NCI-H2227 (cell line): ENCODE measurements around the gene EML5.
"Not testable (repeated sequence)": the region's sequence is repeated elsewhere in the genome, so short reads cannot be mapped to it uniquely, and the experiment has no call there.

Experiments
- DNase-seq: peaks from one replicate; lab custom pipeline; 2025; ENCODE audit not compliant: unreplicated experiment; lab: John Stamatoyannopoulos, UW

Gene EML5

DNA sequence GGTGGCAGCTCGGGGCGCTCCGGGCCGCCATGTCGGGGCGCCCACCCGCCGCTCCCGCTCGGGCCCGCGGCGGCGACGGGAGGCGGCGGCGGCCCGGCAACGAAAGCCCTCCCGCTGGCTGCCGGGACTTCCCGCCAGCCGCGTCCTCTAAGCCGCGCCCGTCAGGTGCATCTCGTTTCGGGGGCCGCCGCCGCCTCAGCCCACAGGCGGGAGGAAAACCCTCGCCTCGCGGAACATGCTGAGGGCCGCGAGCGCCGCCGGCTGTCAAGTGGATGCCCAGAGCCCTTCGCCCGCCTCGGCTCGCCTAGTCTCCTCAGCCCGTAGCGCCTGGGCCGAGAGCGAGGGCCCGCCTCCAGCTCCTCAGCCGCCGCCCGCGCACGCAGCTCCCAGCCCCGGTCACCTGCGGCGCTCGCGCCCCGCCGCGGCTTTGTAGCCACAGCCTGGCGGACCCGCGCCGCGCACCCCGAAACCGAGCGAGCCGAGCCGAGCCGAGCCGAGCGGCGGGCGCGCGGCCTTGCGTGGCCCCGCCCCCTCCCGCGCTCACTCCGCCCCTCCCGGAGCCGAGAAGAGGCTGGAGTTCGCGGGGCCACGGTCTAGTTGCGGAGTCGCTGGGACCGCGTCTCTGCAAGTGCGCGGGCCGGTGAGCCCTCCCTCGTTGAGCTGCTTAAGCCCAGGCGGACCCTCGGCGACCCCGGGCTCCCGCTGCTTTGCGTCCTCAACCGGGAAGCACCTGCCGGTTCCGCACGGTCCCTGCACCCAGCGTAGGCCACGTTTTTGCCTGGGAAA, at the start of gene EML5:
Gene EML5 (minus strand): TSS at position 481 of the 786 bp plus-strand sequence. CDS start 450 bp downstream, at position 31.
- DNase-seq, result peak; percentile 88

DNA sequence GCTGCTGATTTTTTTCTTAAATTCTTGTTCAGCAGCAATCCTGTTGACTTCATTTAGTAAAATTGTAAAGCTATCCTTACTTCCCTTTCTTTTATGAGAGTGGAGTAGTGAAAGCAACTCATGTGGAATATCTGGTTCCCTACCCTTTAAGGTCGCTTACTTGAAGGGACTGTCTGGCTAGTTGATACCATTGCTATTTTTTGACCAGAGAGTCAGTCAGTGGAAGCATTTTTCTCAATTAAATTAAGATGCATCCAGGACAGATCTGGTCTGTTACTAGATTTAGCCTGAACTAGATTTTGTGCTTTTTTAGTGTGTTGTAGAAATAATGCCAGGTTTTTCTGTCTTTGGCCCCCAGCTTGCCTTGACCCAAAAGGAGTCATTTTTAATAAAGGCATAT, 49.7 kb upstream of the EML5 start:
- no peak for DNase-seq

DNA sequence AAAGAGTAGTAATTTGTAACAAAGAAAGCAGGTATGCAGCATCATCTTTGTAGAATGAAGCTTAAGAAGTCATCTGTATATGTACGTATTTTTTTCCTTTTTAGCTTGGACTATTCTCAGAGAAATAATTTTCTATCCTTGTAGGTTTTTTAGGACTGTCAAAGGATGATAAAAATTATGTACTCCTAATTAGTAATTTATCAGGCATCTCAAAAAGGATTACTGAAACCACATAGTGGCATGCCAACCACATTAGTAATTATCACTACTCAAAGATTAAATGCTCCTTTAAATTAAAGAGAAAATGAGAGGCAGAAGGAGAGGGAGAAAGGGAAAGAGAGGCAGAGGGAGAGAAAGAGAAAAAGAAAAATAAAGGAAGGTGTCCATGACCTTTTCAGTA, 49.0 kb upstream of the EML5 start:
- no peak for DNase-seq

DNA sequence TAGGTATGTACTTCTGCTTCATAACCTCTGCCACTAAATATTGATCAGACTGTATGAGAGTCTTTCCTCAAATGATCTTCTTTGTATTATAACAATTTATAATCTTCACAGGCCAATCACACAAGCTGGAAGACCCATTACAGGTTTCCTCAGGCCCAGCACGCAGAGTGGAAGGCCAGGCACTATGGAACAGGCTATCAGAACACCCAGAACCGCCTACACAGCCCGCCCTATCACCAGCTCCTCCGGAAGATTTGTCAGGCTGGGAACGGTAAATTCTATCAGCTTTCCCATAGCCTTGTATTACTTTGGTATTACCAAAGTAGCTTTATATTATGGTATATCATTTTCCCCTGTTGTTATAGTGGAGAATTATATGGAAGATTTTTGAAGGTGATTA, 48.2 kb upstream of the EML5 start:
- no peak for DNase-seq

DNA sequence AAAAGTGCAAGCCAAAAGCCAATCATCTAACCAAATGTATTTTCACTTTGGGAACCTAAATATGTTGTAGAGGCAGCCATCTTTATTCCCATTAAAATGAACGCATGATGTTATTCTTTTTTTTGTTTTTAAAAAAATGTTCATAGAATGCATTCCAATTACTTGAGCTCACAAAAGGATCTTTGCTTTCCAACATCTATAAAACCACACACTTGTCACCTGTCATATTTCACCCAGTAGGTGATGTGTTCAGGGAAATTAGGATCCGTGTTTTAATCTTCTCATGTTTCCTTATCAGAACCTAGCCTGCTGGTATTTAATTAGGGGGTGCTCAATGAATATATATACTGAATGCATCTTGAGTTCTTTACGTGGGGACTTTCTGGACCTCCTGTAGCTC, 45.3 kb upstream of the EML5 start:
- no peak for DNase-seq

DNA sequence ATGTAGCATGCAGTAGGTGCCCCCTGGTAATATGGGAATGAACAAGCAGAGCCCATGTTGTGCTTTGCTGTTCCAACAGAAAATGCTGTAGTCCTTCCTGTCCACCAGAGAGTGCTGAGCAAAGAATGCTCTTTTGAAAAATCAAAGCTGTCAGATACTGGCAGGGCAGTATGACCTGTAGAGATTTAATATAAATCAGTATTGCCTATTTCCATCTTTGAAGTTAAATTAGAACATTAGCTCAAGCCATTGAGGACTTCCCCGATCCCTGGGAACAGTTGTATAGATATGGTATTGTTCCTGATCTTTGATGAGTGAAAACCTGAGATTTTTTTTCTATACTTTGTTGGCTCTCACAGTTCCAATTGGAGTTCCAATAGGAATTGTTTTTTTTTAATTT, 44.7 kb upstream of the EML5 start:
- no peak for DNase-seq

DNA sequence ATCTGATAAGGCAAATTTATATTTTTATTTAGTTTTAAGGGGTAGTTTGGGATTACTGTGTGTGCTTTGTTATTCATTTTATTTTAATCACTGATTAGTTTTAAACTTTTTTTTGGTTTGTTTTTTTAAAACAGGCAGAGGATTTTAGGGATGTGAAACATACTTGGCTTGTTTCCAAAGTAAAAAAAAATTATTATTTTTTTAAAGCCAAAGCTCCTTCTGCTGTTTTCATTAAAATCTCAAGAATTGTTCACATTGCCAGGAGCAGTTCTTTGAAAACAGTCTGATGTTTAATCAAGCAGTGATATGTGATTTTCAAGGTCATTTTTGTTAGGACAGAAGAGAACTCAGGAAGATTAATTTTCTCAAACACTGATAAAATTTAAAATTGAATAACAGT, 42.9 kb upstream of the EML5 start:
- no peak for DNase-seq

DNA sequence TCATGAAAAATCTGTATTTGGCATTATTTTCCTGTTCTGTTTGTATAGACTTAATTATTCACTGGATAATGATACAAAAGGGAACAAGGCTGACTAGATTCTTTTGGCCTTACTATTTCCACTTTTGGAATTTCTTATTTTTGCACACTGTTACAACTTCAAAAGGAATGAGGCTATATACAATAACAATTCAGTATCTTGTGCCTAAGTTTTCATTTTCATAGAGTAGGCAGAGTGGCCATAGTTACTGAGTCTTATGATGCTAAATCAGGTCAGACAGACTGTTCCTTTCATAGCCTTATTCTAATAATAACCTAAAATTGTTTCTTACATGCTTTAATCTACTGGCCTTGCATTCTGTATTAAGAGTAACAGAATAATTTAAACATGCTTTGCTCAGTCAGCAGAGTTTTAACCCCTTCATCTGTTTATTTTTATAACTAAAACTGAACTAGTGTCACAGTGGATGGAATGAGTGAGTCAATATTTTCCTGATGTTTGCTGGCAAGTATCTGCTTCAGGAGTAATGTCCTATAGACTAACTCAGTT, 42.2 kb upstream of the EML5 start:
- DNase-seq, result no peak

DNA sequence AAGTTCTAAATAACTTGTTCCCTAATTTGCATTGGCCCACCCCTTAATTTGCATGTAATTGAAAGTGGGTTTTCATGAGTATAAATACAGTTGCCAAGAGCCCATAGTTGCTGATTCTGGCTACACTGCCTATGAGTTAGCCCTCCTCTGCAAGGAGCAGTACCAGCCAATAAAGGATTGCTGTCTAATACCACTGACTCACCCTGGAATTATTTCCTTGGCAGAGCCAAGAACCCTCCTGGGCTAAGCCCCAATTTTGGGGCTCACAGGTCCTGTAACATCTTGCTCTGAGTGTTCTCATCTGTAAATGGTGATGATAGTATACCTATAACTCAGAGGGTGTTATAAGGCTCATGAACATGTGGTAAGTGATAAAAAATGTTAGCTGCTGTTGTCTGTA, 38.5 kb upstream of the EML5 start:
- DNase-seq, result no peak

DNA sequence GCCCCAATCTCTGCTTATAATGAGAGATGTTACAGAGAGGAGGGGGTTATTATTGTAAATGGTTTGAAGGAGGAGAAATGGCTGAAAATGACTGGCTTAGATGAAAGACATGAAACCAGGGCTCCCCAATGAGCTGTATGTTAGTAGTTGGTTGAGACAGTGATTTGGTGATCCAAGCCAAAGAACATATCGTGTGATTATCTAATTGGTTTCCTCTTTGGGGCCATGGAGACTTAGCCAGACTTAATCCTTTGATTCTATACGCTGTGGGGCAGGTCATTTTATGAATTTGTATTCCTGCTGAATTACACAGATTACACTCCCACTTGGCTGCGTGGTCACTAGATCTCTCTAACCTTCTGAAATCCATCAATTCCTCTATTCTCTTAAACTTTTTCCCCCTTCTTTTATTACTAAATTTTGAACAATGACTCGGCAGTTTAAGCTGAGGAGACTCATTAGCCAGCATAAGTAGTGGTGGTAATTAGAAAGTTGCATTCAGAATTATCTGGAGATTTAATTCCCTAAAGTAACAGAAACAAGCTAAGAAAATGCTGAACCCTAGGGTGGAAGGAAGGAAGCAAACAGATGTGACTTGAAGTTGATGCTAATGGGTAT, 37.0 kb upstream of the EML5 start:
- DNase-seq, result peak; percentile 10

DNA sequence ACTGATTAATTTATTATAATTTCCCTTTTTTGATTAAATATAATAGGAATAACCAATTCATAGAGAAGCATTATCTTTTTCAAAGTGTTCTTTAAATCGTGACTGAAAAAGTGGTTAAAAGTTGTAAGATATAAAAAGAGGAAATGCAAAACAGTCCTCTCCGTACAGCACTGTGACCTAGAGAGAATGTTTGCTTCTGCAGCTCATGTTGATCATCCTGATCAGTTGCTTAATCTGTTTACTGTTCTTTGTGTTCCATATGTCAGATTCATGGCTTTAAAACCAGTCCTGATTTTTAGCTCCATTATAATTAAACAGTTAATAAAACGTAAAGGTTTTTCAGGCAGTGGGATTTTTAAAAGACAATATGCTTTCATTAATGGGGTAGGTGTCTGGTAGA, 36.4 kb upstream of the EML5 start:
- no peak for DNase-seq

DNA sequence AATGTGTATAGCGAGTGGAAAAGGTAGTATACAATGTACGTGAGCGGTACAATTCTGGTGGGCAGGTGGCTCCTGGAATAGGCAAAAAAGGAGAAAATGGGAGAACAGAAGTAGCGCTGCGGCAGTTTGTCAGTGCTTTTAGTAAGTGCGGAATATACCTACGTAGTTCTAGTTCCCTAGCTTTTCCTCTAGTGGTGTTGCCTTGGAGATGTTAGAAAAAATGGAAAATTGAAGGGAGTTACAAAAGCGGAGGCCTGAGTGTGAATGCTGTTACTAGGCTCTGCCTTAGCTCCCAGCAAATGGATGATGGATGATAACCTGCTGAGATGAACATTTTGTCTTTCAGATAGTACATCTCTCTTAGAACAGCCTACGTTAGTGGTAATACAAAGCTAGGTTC, 32.8 kb upstream of the EML5 start:
- peak; percentile 44 for DNase-seq

DNA sequence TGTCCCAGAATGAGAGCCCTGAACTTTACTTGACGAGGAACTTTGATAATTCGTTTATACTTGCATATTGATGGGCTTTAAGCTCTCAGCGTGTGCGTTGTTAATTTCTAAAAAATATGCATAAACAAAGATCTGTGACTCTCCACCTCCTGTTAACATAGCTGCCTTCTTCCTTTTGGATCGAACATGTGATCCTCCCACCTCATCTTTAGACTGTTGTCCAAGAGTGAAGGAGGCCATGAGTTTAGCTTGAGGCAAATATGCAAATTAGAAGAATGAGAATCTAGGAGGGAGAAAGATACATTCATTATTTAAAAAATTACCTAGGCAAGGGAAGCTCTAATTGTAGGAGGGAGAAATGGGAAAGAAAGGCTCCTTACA, 32.3 kb upstream of the EML5 start:
- peak; percentile 24 for DNase-seq

DNA sequence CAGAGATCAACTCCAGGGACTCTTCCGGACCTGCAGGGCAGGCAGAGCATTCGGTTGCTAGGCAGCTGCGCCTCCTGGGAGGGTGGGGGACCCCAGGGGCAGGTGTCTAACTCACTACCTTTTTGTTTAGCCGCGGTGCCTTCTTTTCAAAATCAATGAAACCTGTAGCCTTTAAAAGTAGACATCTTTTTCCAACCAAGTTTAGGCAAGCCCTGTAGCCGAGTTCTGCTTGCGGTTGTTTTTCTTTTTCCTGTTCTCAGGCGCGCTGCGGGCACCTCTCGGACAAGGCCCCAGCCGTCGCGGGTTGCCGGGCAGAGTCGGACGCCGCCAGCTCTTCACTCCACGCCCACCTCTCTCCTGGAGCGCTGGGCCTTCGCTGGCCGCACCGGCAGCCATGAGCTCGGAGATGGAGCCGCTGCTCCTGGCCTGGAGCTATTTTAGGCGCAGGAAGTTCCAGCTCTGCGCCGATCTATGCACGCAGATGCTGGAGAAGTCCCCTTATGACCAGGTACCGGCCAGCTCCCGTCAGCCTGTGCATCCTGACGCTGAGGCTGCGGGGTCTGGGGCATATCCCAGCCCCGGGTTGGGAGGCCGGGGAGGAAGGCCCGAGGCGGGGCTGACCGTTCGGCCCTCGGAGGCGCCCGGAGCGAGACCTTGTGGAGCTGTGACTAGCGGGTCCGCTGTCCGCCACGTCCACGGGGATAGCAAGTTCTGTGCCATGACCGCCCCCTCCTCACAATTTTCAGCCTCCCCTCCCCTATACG, 31.7 kb upstream of the EML5 start, which contains the start of gene TTC8:
Gene TTC8 (plus strand): TSS at position 338 of the 764 bp plus-strand sequence. CDS start 57 bp downstream, at position 395.
- DNase-seq, result peak; percentile 91

DNA sequence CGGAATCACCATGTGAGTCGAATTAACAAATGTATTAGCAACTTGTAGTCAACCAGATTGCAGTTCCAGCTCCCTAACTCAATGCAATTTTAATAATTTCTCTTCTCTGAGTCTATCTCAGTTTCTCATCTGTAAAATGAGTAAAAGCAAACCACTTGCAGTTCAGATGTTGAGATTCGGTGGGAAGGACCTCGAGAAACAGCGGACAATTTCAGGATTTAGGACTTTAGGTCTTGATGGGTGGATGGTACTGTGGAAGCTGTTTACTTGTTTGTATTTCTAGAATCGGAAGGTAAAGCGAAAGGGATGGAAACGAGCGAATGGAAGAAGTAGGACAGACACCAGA, 31.2 kb upstream of the EML5 start:
- DNase-seq, result no peak

DNA sequence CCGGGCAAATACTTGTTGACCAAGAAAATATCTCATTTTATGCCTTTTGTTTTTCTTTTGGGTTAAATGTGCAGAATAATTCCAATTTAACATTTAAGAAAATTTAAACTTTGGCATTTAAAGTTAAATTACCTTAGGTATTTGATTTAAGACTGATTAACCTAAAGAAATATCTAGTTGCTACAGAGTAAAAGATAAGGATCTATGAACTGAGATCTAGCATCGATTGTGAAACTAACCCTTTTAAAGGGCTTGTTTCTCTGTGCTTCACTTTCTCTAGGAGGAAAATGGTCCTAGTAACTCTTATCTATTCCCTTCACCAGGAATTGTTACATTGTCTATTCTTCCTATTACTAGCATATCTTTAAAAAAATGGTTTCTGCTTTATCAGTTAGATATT, 29.1 kb upstream of the EML5 start:
- DNase-seq, result no peak

DNA sequence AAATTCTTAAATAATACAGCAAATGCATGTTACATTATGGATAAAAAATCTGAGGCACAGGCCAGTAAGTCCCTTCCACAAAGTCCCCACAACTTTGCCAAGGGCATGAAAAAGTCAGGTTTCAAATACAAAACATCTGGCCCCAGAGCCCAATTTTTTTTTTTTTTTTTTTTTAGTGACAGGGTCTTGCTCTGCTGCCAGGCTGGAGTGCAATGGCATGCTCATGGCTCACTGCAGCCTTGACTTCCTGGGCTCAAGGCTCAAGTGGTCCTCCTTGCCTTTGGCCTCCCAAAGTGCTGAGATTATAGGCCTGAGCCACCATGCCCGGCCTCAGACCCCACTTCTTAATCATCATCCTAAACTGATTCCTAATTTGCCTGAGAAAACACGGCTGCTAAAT, 28.6 kb upstream of the EML5 start:
- DNase-seq, result no peak

DNA sequence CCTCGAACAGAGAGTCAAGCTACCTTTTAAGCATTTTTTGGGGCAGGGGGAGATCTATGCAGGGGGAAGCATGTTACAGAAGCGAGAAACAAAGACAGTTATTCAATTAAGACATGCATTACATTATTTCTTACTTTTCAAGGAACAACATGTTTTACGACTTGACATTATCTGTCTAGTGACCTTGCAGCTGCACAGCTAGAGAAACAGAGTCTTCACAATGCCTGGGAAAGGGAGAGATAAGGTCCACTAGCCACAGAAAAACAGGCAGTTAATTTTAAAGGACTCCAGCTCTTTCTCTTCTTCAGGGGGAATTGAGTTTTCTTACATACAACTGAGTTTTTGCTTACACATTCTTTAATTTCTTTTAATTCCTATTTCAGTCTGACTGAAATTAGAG, 26.9 kb upstream of the EML5 start:
- DNase-seq, result not testable (repeated sequence)

DNA sequence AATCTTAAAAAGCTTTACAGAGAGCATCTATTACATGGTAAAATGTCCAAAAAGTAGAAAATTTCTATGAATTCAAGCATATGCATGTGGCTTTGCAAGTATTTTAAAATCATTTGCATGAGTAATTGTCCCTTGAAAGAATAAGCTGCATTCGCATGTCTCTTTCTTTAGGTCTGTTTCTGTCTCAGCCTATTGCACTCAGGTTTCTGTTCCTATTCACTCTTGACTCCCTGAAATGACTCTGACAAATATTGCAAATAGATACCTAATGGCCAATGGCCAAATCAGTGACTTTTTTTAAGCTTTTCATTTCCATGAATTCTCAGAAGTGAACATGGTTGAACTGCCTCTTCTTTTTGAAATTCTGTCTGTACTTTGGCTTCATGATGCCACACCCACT, 25.3 kb upstream of the EML5 start:
- DNase-seq, result no peak

DNA sequence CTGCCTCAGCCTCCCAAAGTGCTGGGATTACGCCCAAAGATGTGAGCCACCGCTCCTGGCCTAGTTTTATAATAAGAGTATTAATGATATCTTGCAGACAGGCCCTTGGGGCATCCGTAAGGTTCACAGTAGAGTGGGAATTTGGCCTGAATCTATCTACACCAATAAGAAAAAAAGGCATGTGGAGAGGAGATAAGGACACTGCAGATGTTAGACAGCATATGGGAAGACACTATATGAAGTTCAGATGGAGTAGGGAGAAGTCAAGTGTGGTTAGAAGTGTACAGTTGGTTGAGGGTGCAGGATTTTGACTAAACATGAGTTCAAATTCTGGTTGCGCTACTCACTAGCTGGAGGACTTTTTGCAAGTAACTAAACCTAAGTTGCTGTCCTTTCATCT, 23.2 kb upstream of the EML5 start:
- DNase-seq, result no peak

DNA sequence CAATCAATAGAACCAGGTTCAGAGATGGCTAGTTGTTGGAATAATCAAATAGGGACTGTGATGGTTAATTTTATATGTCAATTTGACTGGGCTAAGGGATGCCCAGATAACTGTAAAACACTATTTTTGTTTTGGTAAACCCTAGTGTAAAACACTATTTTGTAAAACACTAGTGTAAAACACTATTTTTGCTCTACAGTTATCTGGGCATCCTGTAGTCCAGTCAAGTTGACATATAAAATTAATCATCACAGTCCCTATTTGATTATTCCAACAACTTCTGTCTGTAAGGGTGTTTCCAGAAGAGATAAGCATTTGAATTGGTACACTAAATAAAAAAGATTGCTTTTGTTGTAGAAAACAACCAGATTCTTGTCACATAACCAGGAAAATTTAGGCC, 15.6 kb upstream of the EML5 start:
- DNase-seq, result no peak

DNA sequence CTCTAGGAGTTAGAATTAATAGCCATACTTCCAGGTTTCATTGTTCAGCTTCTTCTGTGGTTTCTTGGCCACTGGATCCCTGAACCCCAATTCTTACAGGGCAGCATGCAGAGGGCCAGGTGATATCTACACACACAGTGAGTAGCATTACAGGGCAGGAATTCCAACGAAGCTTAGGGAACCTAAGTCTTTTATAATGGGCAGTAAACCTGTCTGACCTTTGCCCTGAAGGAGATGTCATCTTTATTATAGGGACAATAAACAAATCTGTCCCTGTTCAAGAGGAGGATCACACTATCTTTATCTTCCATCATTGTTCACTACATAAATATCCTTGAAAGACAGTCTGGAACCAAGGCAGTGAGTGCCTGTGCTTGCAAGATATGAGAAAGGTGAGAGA, 11.7 kb upstream of the EML5 start:
- DNase-seq, result no peak
